Uterus (tissue), 2 donors: ENCODE results near the gene ESYT1.

ENCODE experiments used
- CTCF ChIP-seq, 4 experiments: fragments of 200-600 bp in 2 of 4; fragments of 450-650 bp in 2 of 4; sonication (generic) in 2 of 4; IDR thresholded peaks; one replicate each; pipeline ENCODE4 v1.5.1; 2016 to 2019; ENCODE audit warnings: antibody characterized with exemption in 4 of 4, mild to moderate bottlenecking in 2 of 4, moderate library complexity in 1 of 4
- POLR2A ChIP-seq, 2 donors: fragments of 450-650 bp; IDR thresholded peaks; one replicate each; pipeline ENCODE4 v1.6.1; 2016; ENCODE audit warnings: antibody characterized with exemption in 2 of 2, mild to moderate bottlenecking in 1 of 2, moderate library complexity in 1 of 2

- TF ChIP-seq POLR2A (IDR thresholded peaks at IDR 0.05), result no peak
- no peak for TF ChIP-seq CTCF (IDR thresholded peaks at IDR 0.05)
Measured at GRCh38 chr12:56097738-56098137, 30.3 kb upstream of the ESYT1 start.
